Loucy (cell line): ENCODE data around the gene ZNF860.

Source experiments
- EZH2phosphoT487 ChIP-seq: fragments of 200-600 bp; IDR thresholded peaks from 2 replicates; pipeline ENCODE4 v1.6.1; 2018; ENCODE audit warnings: antibody characterized with exemption, mild to moderate bottlenecking, moderate library complexity, borderline replicate concordance
- TF ChIP-seq, protein P1 (sequence below): fragments of 200-600 bp; sonication (generic); conservative IDR thresholded peaks from 2 replicates; pipeline ENCODE4 v1.5.1; 2014; ENCODE audit warnings: mild to moderate bottlenecking, antibody characterized with exemption, low read length

DNA sequence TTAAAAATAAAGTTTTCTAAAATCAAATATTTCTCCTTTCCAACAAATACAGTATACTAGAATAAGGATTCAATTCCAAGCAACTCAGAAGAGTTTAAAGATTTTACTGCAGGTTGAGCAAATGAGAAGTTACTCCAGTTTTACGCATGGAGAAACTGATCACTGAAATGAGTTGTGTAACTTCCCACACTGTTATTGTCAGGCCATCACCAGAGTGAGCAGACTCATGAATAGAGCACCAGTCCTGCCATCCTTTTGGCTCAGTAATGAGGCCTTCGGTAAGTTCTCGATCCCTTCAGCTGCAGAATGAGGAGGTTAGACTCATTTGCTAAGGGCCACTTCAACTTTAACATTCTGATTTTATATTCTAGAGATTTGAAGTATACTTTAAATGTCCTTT lies 48.6 kb upstream of the ZNF860 start:
- TF ChIP-seq, protein P1, sequence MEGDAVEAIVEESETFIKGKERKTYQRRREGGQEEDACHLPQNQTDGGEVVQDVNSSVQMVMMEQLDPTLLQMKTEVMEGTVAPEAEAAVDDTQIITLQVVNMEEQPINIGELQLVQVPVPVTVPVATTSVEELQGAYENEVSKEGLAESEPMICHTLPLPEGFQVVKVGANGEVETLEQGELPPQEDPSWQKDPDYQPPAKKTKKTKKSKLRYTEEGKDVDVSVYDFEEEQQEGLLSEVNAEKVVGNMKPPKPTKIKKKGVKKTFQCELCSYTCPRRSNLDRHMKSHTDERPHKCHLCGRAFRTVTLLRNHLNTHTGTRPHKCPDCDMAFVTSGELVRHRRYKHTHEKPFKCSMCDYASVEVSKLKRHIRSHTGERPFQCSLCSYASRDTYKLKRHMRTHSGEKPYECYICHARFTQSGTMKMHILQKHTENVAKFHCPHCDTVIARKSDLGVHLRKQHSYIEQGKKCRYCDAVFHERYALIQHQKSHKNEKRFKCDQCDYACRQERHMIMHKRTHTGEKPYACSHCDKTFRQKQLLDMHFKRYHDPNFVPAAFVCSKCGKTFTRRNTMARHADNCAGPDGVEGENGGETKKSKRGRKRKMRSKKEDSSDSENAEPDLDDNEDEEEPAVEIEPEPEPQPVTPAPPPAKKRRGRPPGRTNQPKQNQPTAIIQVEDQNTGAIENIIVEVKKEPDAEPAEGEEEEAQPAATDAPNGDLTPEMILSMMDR: no peak
- no peak for TF ChIP-seq EZH2phosphoT487
